Measurements from ENCODE around the gene SPIRE1.
"Not testable (repeated sequence)": the region's sequence is repeated elsewhere in the genome, so short reads cannot be mapped to it uniquely, and the experiment has no call there.

Gene SPIRE1

GRCh38 chr18:12599543-12599942, 58.4 kb downstream of the SPIRE1 start:
- no peak for DNase-seq (ENCODE audit: low read depth in 2 of 2)

GRCh38 chr18:12598181-12598930, 59.6 kb downstream of the SPIRE1 start:
- no peak for DNase-seq (ENCODE audit: low read depth in 2 of 2)

DNA sequence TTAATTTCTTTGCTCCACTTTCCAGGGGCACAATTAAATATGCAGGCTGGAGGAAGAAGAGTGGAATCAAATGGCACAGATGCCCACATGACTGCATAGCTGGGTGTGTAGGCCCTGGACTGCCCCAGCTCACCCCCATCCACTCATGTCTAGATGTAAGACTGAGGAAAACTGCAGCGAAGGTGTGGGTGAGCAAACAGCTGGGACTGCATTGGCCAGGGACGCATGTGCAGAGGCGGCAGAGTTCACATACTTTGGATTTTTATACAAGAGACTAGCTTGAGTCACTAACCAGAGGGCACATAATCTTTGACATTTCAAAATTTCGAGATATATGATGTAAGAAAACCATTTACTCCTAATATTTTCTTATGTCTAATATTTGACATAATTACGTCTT, 60.1 kb downstream of the SPIRE1 start:
- DNase-seq (ENCODE audit: low read depth in 2 of 2): no peak

DNA sequence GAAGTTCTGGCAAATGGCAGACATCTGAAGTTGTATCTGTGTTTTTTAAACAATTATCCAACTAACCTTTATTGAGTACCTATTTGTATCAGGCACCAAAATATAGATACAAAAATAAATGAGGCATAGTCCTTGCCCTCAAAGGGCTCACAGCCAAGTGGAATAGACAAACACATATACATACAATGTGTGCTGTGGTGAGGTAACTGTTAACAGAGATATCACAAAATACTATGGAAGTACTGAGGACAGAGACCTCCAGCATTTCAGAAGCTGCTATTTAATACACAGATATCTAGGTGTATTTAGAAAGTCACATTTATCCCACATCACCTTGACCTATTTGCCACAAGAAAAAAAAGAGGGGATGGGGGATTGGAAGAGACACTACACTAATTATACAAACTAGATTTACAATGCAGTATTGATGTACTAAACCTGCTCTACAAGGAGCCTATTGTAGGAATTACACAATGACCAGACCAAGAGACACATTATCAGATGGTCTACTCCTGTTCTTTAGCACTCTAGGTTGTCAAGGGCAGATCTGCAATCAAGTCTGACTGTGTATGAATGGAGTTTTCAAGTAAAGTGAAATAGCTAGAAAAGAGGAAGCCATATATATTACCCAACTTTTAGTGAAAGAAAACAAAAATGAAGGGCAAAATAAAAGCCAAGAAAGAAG, 62.2 kb downstream of the SPIRE1 start:
- DNase-seq (ENCODE audit: low read depth in 2 of 2): no peak

DNA sequence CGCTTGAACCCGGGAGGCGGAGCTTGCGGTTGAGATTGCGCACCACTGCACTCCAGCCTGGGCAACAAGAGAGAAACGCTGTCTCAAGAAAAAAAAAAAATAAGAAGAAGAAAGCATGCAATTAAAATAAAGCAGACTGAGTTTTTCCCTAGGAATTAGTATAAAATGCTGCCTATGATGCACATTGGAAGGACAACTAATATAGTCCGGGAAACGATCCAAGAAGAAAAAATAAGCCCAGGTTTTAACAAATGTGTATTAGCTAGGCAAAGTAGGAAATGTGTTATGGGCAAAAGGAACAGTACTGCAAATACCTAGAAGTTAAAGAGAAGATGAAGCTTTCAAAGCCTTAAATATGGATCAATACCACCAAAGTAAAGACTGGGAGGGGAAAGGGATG, 64.0 kb downstream of the SPIRE1 start:
- no peak for DNase-seq (ENCODE audit: low read depth in 2 of 2)

- DNase-seq (ENCODE audit: low read depth in 2 of 2): no peak
Measured at GRCh38 chr18:12592597-12593127, 65.2 kb downstream of the SPIRE1 start.

GRCh38 chr18:12589448-12589847, 68.5 kb downstream of the SPIRE1 start:
- DNase-seq (ENCODE audit: low read depth in 2 of 2): no peak

- no peak for DNase-seq (ENCODE audit: low read depth in 2 of 2)
Measured at GRCh38 chr18:12586956-12587355, 71.0 kb downstream of the SPIRE1 start.

DNA sequence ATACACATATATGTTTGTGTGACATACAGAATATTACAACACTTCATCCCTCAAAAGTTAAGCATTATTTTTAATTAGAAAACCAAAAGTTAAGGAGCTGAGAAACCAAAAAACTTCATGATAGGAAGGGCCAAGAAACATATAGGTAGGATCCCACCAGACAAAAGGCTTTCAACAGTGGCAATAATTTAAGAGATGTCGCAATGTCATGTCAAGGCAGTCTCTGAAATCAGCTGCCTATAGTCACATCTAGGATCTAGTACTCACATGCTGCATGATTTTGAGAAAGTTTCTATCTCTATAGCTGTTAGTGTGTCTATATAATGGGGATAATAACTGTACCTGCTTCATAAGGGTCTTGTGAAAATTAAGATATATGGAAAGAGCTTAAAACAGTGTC, 72.7 kb downstream of the SPIRE1 start:
- no peak for DNase-seq (ENCODE audit: low read depth in 2 of 2)

GRCh38 chr18:12580630-12581342, 77.1 kb downstream of the SPIRE1 start:
- DNase-seq (ENCODE audit: low read depth in 2 of 2): no peak

GRCh38 chr18:12579775-12580174, 78.1 kb downstream of the SPIRE1 start:
- DNase-seq (ENCODE audit: low read depth in 2 of 2): no peak

DNA sequence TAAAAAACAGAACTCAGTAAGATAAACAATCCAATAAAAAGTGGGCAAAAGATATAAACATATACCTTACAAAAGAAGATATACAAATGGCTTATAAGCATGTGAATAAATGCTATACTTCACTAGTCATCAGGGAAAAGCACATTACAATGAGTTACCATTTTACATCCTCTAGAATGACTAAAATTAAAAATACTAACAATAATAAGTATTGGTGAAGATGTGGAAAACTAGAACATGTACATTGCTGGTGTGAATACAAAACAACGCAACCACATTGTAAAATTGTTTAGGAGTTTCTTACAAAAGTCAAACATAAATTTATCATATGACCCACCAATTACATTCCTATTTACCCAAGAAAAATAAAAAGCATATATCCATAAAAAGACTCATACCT, 80.1 kb downstream of the SPIRE1 start:
- no peak for DNase-seq (ENCODE audit: low read depth in 2 of 2)

GRCh38 chr18:12574494-12575185, 83.3 kb downstream of the SPIRE1 start:
- DNase-seq (ENCODE audit: low read depth in 2 of 2): no peak

GRCh38 chr18:12571630-12572029, 86.3 kb downstream of the SPIRE1 start:
- DNase-seq (ENCODE audit: low read depth in 2 of 2): no peak

DNA sequence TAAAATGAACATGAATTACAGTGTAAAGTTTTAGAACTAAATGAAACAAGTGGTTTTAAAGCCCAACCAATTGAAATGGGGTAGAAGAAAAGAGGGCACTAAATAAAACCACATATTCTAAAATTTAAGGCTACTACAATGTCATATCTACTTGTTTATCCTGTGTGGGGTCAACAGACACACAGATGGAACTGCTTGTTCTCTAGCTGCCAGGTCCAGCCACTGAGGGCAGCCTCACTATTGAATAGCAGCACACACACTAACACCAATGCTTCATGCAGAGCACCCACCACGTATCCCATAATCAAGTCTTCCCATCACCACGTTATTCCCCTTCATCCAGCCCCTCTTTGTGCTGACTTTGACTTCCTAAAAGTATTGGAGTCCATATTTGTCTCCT, 88.1 kb downstream of the SPIRE1 start:
- DNase-seq (ENCODE audit: low read depth in 2 of 2): no peak

DNA sequence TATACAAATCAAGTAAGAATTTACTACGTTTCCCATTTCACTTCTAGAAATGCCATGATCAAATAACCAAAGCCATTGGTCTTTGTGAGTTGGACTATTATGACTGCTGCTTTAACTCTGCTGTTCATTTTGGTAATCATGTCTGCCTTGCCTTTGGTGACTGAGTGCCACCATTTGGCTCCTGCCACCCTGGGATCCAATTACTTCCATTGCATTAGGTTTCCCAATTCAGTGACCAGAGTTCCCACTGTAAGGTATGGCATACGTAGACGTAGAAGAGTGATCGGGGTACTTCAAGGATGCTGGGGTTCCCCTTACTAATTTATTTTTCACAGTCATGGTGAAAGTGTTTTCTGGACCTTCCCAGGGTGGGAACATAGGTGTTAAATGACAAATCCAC, 90.1 kb downstream of the SPIRE1 start:
- DNase-seq (ENCODE audit: low read depth in 2 of 2): no peak

GRCh38 chr18:12564861-12565260, 93.0 kb downstream of the SPIRE1 start:
- DNase-seq (ENCODE audit: low read depth in 2 of 2): no peak

GRCh38 chr18:12564378-12564777, 93.5 kb downstream of the SPIRE1 start:
- DNase-seq (ENCODE audit: low read depth in 2 of 2): no peak

- not testable (repeated sequence) for DNase-seq (ENCODE audit: low read depth in 2 of 2)
Measured at GRCh38 chr18:12560600-12560999, 97.3 kb downstream of the SPIRE1 start.

DNA sequence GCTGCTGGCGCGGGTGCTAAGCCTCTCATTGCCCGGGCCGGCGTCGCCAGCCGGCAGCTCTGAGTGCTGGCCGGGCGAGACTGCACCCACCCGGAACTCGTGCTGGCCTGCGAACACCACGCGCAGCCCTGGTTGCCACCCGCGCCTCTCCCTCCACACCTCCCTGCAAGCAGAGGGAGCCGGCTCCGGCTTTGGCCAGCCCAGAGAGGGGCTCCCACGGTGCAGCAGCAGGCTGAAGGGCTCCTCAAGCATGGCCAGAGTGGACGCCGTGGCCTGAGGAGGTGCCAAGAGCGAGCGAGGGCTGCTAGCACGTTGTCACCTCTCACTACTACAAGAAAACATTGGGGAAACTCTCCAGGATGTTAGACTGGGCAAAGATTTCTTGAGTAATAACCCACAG, 98.6 kb downstream of the SPIRE1 start:
- DNase-seq (ENCODE audit: low read depth in 2 of 2): no peak

DNA sequence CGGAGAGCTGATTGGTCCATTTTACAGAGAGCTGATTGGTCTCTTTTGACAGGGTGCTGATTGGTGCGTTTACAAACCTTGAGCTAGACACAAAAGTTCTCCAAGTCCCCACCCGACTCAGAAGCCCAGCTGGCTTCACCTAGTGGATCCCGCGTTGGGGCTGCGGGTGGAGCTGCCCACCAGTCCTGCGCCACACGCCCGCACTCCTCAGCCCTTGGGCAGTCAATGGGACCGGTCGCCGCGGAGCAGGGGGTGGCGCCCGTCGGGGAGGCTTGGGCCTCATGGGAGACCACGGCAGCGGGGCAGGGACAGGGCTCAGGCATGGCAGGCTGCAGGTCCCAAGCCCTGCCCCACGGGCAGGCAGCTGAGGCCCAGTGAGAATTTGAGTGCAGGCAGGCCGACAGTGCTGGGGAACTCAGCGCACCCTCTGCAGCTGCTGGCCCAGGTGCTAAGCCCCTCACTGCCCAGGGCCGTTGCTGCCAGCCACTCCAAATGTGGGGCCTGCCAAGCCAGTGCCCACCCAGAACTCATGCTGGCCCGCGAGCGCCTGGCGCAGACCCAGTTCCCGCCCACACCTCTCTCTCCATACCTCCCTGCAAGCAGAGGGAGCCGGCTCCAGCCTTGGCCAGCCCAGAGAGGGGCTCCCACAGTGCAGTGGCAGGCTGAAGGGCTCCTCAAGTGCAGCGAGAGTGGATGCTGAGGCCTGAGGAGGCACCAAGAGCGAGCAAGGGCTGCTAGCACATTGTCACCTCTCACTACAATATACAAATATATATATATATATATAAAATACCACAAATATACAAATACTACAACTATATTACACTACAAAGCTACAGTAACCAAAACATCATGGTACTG, 100.7 kb downstream of the SPIRE1 start:
- DNase-seq (ENCODE audit: low read depth in 2 of 2): no peak

Measured in stimulated activated CD8-positive, alpha-beta memory T cell treated with anti-CD3 and anti-CD28 coated beads, Interleukin-15, amount 100 ng/mL, for 4 hours (primary cell).